OCI-M1 (cell line): ENCODE measurements around the gene TTLL9.

Source experiments
- DNase-seq: peaks from one replicate; lab custom pipeline; 2025; lab: John Stamatoyannopoulos, UW

TTLL9 gene

GRCh38 chr20:31883829-31884228 is 13.4 kb downstream of the TTLL9 start:
- no peak for DNase-seq

- DNase-seq, result no peak
These were observed 20.2 kb downstream of the TTLL9 start for GRCh38 chr20:31890646-31891045.

- peak; percentile 76 for DNase-seq
These were observed 24.7 kb downstream of the TTLL9 start for GRCh38 chr20:31894980-31895675.

- DNase-seq, result no peak
These were observed 25.6 kb downstream of the TTLL9 start for GRCh38 chr20:31896049-31896448.

- no peak for DNase-seq
These were observed 27.1 kb downstream of the TTLL9 start for GRCh38 chr20:31897541-31897940.

GRCh38 chr20:31901615-31902014 is 31.2 kb downstream of the TTLL9 start:
- DNase-seq, result no peak

- peak; percentile 7 for DNase-seq
These were observed 33.4 kb downstream of the TTLL9 start for GRCh38 chr20:31903627-31904386.

- DNase-seq, result no peak
These were observed 35.6 kb downstream of the TTLL9 start for GRCh38 chr20:31906001-31906400.

GRCh38 chr20:31907046-31907445 is 36.6 kb downstream of the TTLL9 start:
- DNase-seq, result no peak

GRCh38 chr20:31908016-31908415 is 37.6 kb downstream of the TTLL9 start:
- DNase-seq, result peak; percentile 48

- no peak for DNase-seq
These were observed 38.0 kb downstream of the TTLL9 start for GRCh38 chr20:31908424-31908823.

- no peak for DNase-seq
These were observed 39.0 kb downstream of the TTLL9 start for GRCh38 chr20:31909253-31910070.

GRCh38 chr20:31910071-31910803 is 39.8 kb downstream of the TTLL9 start:
- DNase-seq, result no peak

GRCh38 chr20:31913431-31914157 is 43.2 kb downstream of the TTLL9 start:
- DNase-seq, result no peak

- no peak for DNase-seq
These were observed 43.7 kb downstream of the TTLL9 start for GRCh38 chr20:31914170-31914569.

- no peak for DNase-seq
These were observed 45.3 kb downstream of the TTLL9 start for GRCh38 chr20:31915491-31916280.

- no peak for DNase-seq
These were observed 46.3 kb downstream of the TTLL9 start for GRCh38 chr20:31916708-31917107.

- DNase-seq, result peak; percentile 85
These were observed 47.6 kb downstream of the TTLL9 start for GRCh38 chr20:31917962-31918412.

- DNase-seq, result no peak
These were observed 48.2 kb downstream of the TTLL9 start for GRCh38 chr20:31918466-31919105.
